Measurements from ENCODE around the gene HS6ST1. TPM values are rescaled to one million over a fixed set of nuclear protein-coding genes. Genes with fewer than 3 reads are reported as not detected.

HS6ST1 gene
- total and polyA plus RNA-seq, 2 donors (not counting 1 experiment from before 2014, with no cell fraction given): 7.8 to 22.7 TPM

GRCh38 chr2:128365217-128365905, 46.7 kb upstream of the HS6ST1 start:
- Histone ChIP-seq H3K36me3 (replicated peaks in 1 of 2; ENCODE audit: control extremely low read depth in 1 of 2, control insufficient read depth in 1 of 2, extremely low read depth in 1 of 2, insufficient read depth in 2 of 2, low read length in 1 of 2) (no peaks in the 10 kb centered on the region), H4K20me1 (ENCODE audit: control insufficient read depth, insufficient read depth, low read length, poor library complexity, severe bottlenecking) (no peaks in the 10 kb centered on the region), H3K9me3 (ENCODE audit: control extremely low read depth in 1 of 3, control insufficient read depth in 2 of 3, insufficient read depth in 1 of 3, low read length in 2 of 3) (no peaks in the 10 kb centered on the region), H3K27ac (ENCODE audit: low read length in 2 of 2) (no peak overlapping the region), H3K4me2 (replicated peaks; ENCODE audit: low read depth, low read length, poor library complexity, severe bottlenecking) (no peak overlapping the region), H3K9ac (ENCODE audit: low read length) (no peak overlapping the region), H3K4me3 (ENCODE audit: control extremely low read depth in 1 of 5, extremely low read depth in 1 of 5, insufficient read depth in 1 of 5, low read depth in 2 of 5, low read length in 4 of 5) (no peak overlapping the region), H2AFZ (ENCODE audit: insufficient read depth, low read depth, low read length, poor library complexity, severe bottlenecking) (no peak overlapping the region), H3K79me2 (ENCODE audit: control insufficient read depth, insufficient read depth, low read length) (no peaks in the 10 kb centered on the region), H3K4me1 (ENCODE audit: control insufficient read depth in 2 of 2, insufficient read depth in 2 of 2, low read length in 2 of 2) (no peaks in the 10 kb centered on the region), H3K27me3 (replicated peaks in 1 of 4; ENCODE audit: control extremely low read depth in 1 of 4, control insufficient read depth in 3 of 4, insufficient read depth in 4 of 4, low read length in 3 of 4) (no peaks in the 10 kb centered on the region)
- Mint-ChIP-seq H3K27ac (no peak overlapping the region), H3K4me1 (no peaks in the 10 kb centered on the region), H3K4me3 (no peak overlapping the region), H3K27me3 (no peaks in the 10 kb centered on the region), H3K9me3 (ENCODE audit: insufficient read depth) (no peaks in the 10 kb centered on the region)
- POLR2A ChIA-PET: no interaction called here
- TF ChIP-seq, protein P1, sequence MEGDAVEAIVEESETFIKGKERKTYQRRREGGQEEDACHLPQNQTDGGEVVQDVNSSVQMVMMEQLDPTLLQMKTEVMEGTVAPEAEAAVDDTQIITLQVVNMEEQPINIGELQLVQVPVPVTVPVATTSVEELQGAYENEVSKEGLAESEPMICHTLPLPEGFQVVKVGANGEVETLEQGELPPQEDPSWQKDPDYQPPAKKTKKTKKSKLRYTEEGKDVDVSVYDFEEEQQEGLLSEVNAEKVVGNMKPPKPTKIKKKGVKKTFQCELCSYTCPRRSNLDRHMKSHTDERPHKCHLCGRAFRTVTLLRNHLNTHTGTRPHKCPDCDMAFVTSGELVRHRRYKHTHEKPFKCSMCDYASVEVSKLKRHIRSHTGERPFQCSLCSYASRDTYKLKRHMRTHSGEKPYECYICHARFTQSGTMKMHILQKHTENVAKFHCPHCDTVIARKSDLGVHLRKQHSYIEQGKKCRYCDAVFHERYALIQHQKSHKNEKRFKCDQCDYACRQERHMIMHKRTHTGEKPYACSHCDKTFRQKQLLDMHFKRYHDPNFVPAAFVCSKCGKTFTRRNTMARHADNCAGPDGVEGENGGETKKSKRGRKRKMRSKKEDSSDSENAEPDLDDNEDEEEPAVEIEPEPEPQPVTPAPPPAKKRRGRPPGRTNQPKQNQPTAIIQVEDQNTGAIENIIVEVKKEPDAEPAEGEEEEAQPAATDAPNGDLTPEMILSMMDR (IDR thresholded peaks at IDR 0.05): no peak
- TF ChIP-seq EZH2 (IDR thresholded peaks at IDR 0.05; ENCODE audit: borderline replicate concordance, insufficient read depth, low read depth, low read length, poor library complexity, severe bottlenecking): no peak
- 92% methylated on average over 12 of the region's 12 CpGs for WGBS (ENCODE audit: insufficient coverage)
- intact Hi-C loops (cut with micrococcal nuclease): no loop called here
- CTCF ChIA-PET: no interaction called here
- ATAC-seq (ENCODE audit: low read depth) (no peak), DNase-seq (no peak)

GRCh38 chr2:128364441-128364911, 45.8 kb upstream of the HS6ST1 start:
- H3K79me2 ChIP-seq (ENCODE audit: control insufficient read depth, insufficient read depth, low read length): no peaks in the 10 kb centered on the region
- H3K27me3 ChIP-seq (replicated peaks in 1 of 4; ENCODE audit: control extremely low read depth in 1 of 4, control insufficient read depth in 3 of 4, insufficient read depth in 4 of 4, low read length in 3 of 4): no peaks in the 10 kb centered on the region
- WGBS (ENCODE audit: insufficient coverage): 97% methylated on average over 8 of the region's 8 CpGs
- TF ChIP-seq, protein P1 (IDR thresholded peaks at IDR 0.05): no peak
- TF ChIP-seq EZH2 (IDR thresholded peaks at IDR 0.05; ENCODE audit: borderline replicate concordance, insufficient read depth, low read depth, low read length, poor library complexity, severe bottlenecking): no peak
- H3K9ac ChIP-seq (ENCODE audit: low read length): no peak overlapping the region
- ATAC-seq (ENCODE audit: low read depth) (no peak), DNase-seq (no peak)
- H3K27me3 Mint-ChIP-seq: no peaks in the 10 kb centered on the region
- no peak overlapping the region for H3K27ac Mint-ChIP-seq
- H3K9me3 ChIP-seq (ENCODE audit: control extremely low read depth in 1 of 3, control insufficient read depth in 2 of 3, insufficient read depth in 1 of 3, low read length in 2 of 3): no peaks in the 10 kb centered on the region
- CTCF ChIA-PET: no interaction called here
- no peaks in the 10 kb centered on the region for H4K20me1 ChIP-seq (ENCODE audit: control insufficient read depth, insufficient read depth, low read length, poor library complexity, severe bottlenecking)
- no peaks in the 10 kb centered on the region for H3K4me1 Mint-ChIP-seq
- no peaks in the 10 kb centered on the region for H3K36me3 ChIP-seq (replicated peaks in 1 of 2; ENCODE audit: control extremely low read depth in 1 of 2, control insufficient read depth in 1 of 2, extremely low read depth in 1 of 2, insufficient read depth in 2 of 2, low read length in 1 of 2)
- H3K4me3 ChIP-seq (ENCODE audit: control extremely low read depth in 1 of 5, extremely low read depth in 1 of 5, insufficient read depth in 1 of 5, low read depth in 2 of 5, low read length in 4 of 5): no peak overlapping the region
- intact Hi-C loops (cut with micrococcal nuclease): no loop called here
- no peaks in the 10 kb centered on the region for H3K9me3 Mint-ChIP-seq (ENCODE audit: insufficient read depth)
- H2AFZ ChIP-seq (ENCODE audit: insufficient read depth, low read depth, low read length, poor library complexity, severe bottlenecking): no peak overlapping the region
- no peak overlapping the region for H3K4me2 ChIP-seq (replicated peaks; ENCODE audit: low read depth, low read length, poor library complexity, severe bottlenecking)
- POLR2A ChIA-PET: no interaction called here
- H3K4me1 ChIP-seq (ENCODE audit: control insufficient read depth in 2 of 2, insufficient read depth in 2 of 2, low read length in 2 of 2): no peaks in the 10 kb centered on the region
- H3K27ac ChIP-seq (ENCODE audit: low read length in 2 of 2): no peak overlapping the region
- no peak overlapping the region for H3K4me3 Mint-ChIP-seq

Data from B cell (primary cell).